RWPE1 (cell line): ENCODE measurements around the gene POU2F2.

Source experiments
- CTCF ChIA-PET: fragments of 350-600 bp; sonication (Branson Sonifier 250); formaldehyde crosslinking; extraction: SDS; loops from one replicate; lab custom pipeline; 2021; lab: Yijun Ruan, JAX
- POLR2A ChIA-PET: fragments of 400-600 bp; formaldehyde crosslinking; extraction: SDS; loops from one replicate; lab custom pipeline; 2020; ENCODE audit warnings: antibody characterized with exemption; ENCODE audit not compliant: low non-redundant PET; lab: Yijun Ruan, JAX
- DNase-seq: peaks from one replicate; pipeline ENCODE4 v3.0.0; 2012; ENCODE audit warnings: low spot score
- H3K27ac ChIP-seq: fragments of 450-650 bp; 2 replicates; pipeline ENCODE4 v1.5.1; 2017
- TF ChIP-seq, protein P1 (sequence below): fragments of 450-650 bp; conservative IDR thresholded peaks from 2 replicates; pipeline ENCODE4 v1.5.1; 2017; ENCODE audit warnings: low read depth, mild to moderate bottlenecking

The POU2F2 gene

DNA sequence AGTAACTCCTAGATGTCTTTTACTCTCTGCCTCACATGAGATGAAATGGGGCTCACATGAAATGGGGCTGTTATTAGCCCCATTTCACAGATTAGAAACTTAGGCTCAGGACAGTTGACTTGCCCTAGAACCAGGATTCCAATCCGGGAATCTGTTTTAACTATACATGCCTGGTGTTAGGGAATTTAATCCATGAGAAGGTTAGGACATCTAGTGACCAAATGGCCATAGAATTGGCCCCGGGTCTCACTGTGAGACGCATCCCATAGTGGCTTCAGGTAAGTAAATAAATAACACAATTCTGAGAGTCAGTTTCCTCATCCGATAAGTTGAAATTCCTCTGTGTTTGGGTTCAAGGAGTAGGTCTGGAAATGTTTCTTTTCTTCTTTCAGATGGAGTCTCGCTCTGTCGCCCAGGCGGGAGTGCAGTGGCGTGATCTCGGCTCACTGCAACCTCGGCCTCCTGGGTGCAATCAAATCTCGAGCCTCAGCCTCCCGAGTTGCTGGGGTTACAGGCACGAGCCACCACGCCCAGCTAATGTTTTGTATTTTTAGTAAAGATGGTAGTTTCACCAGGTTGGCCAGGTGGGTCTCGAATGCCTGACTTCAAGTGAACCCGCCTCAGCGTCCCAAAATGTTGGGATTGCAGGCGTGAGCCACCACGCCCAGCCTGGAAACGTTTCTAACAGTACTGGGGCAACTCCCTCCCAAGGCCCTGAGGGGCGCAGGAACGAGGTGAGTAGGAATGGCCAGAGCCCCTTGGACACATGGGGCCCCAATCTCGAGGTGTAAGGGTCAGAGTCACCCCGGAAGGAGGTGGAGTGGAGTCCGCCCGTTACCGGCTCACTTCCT lies 57.5 kb downstream of the POU2F2 start:
- DNase-seq: peak; percentile 40
- TF ChIP-seq, protein P1, sequence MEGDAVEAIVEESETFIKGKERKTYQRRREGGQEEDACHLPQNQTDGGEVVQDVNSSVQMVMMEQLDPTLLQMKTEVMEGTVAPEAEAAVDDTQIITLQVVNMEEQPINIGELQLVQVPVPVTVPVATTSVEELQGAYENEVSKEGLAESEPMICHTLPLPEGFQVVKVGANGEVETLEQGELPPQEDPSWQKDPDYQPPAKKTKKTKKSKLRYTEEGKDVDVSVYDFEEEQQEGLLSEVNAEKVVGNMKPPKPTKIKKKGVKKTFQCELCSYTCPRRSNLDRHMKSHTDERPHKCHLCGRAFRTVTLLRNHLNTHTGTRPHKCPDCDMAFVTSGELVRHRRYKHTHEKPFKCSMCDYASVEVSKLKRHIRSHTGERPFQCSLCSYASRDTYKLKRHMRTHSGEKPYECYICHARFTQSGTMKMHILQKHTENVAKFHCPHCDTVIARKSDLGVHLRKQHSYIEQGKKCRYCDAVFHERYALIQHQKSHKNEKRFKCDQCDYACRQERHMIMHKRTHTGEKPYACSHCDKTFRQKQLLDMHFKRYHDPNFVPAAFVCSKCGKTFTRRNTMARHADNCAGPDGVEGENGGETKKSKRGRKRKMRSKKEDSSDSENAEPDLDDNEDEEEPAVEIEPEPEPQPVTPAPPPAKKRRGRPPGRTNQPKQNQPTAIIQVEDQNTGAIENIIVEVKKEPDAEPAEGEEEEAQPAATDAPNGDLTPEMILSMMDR: no peak
- peak overlapping the region; percentile 78 for H3K27ac ChIP-seq
- CTCF ChIA-PET: no interaction called here
- POLR2A ChIA-PET: no interaction called here

DNA sequence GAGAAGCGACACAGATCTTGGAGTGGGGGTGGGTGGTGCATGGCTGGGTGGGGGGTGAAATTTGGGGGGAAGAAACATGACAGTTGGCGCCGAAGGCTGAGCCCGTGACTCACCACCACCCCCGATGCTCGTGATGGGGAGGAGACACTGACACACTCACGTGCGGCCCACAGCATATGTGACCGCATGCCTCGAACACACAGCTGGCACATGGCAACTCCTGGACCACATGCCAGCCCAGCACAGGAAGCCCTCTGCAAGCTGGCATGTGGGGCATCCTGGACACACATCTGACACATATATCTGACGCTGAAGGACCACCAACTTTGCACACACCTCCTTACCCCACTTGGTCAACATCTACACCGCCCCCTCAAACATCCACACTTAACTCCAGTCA lies 61.0 kb downstream of the POU2F2 start:
- CTCF ChIA-PET: interaction anchor here (0.5 kb wide), 1 partner anchor 36 kb away, joined by 3 read pairs; no protein-coding TSS in a partner anchor
- no peak overlapping the region for H3K27ac ChIP-seq
- no peak for DNase-seq
- TF ChIP-seq, protein P1: no peak
- POLR2A ChIA-PET: no interaction called here

DNA sequence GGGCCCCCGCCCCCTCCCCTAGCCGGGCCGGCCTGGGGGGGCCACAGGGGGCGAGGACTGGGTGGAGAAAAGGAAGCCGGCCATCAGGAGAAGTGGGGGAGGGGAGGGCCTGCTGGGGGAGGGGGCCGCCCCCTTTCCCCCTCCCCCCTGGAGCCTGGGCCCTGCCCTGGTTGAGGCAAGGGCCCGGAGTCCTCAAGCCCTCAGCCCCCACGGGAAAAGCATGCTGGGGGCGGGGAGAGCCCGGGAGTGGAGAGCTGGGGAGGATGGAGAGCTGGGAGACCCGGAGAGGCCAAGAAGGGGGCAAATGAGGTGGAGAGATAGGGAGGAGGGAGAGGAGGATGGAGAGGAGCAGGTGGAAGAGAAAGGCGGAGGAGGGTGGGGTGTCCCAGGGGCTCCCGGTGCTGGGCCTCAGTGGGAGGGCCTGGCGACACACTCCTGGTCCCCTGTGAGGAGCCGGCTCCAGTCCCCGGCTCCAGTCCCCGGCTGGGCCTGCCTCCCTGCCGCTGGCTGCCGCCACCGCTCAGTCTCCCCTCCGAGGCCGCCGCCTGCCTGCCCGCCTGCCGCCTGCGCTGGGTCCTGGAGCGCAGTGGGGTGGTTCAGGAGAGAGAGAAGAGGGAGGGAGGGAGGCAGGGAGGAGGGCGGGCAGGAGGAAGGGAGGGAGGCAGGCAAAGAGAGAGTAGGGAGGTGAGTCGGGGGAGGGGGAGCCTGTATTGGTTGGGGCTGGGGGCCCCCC lies 62.5 kb downstream of the POU2F2 start, which contains the start of gene GRIK5:
Gene GRIK5, minus strand, starts transcription at position 588 of the 733 bp plus-strand sequence. CDS start 4,436 bp downstream, outside the sequence.
- POLR2A ChIA-PET: interaction anchor here (0.6 kb wide), 1 partner anchor 200 kb away, joined by 3 read pairs; no protein-coding TSS in a partner anchor
- H3K27ac ChIP-seq: no peak within 1 kb of the TSS

DNA sequence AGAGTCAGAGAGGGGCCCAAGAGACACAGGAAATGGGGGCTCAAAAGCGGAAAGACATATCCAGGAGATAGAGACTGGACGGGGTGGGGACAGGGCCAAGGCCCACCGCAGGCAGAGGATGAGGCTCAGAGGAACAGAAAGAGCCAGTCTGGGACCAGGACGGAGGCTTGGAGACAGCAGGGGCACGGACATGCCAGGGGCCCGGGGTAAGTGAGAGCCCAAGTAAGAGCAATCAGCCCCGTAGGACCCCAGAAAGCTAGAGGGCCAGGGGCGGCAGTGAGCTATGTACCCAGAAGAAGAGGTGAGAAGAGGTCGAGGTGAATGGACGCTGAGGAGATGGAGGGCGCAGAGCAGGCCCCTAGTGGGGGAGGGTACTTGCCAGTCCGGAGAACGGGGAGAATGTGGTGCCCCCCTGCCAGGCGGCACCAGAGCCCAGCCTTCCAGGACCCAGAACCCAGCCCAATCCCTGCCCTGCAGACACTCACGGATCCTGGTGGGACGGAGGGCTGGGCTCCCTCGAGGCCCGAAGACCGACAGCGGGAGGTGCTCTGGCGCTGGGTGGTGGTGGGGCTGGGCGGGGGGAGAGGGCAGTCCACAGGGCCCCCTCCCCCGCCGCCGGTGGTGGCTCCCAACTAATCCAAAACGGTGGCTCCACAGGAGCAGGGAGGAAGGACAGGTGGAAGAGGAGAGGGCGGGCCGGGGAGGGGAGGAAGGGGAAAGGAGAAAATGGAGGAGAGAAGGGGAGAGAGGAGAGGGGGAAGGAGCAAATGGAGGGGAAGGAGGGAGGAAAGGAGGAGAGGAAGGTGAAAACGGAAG lies 63.3 kb downstream of the POU2F2 start:
- TF ChIP-seq, protein P1: no peak
- no peak for DNase-seq
- CTCF ChIA-PET: no interaction called here
- H3K27ac ChIP-seq: no peak overlapping the region
- POLR2A ChIA-PET: interaction anchor here (0.6 kb wide), 1 partner anchor 201 kb away, joined by 3 read pairs; no protein-coding TSS in a partner anchor

More for the DNA sequence above, 62.5 kb downstream of the POU2F2 start, which contains the start of gene GRIK5:
- CTCF ChIA-PET: no interaction called here
- TF ChIP-seq, protein P1: no peak
- no peak for DNase-seq

DNA sequence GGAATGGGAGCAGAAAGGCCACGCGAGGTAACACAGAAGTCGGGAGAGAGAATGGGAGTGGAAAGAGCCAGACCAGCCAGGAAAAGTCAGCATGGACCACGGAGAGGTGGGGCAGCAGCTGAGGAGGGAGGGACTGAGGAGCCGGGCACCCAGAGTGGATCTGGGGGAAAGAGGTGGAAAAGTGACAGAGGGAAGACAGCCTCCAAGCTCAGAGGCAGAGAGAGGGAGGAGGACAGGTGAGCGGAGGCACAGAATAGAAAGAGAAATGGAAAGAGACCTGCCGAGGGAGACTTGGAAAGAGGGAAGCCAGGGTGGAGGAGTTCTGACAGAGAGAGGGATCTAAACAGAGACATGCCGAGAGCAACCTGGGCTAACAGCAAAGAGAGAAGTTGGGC lies 63.9 kb downstream of the POU2F2 start:
- ChIA-PET CTCF (interaction anchor here (0.6 kb wide), 1 partner anchor 496 kb away, joined by 3 read pairs; no protein-coding TSS in a partner anchor), POLR2A (no interaction called here)
- DNase-seq: no peak
- H3K27ac ChIP-seq: no peak overlapping the region
- TF ChIP-seq, protein P1: no peak
